ENCODE results near the gene PRKCH.

Gene PRKCH

GRCh38 chr14:61557262-61557661 lies 235.9 kb downstream of the PRKCH start:
- Histone ChIP-seq H4K20me1 (ENCODE audit: insufficient read depth, low read length, poor library complexity, severe bottlenecking) (no peaks in the 10 kb centered on the region), H3K4me2 (ENCODE audit: low read depth, low read length, poor library complexity, severe bottlenecking) (no peak overlapping the region), H2AFZ (ENCODE audit: low read length) (no peak overlapping the region), H3K9me3 (ENCODE audit: insufficient read depth, low read depth, low read length) (no peaks in the 10 kb centered on the region), H3K9ac (ENCODE audit: low read depth, low read length, poor library complexity, severe bottlenecking) (no peak overlapping the region), H3K4me3 (ENCODE audit: low read length, poor library complexity, severe bottlenecking) (no peak overlapping the region), H3K36me3 (ENCODE audit: insufficient read depth, low read length) (peaks cover 3% of the 10 kb centered on the region; the same call in 1 of the 2 replicates), H3K4me1 (ENCODE audit: insufficient read depth, low read length, poor library complexity, severe bottlenecking) (peaks cover 6% of the 10 kb centered on the region), H3K27me3 (ENCODE audit: insufficient read depth, low read length, poor library complexity, severe bottlenecking) (no peaks in the 10 kb centered on the region), H3K9me2 (replicated peaks; ENCODE audit: low read depth, low read length) (no peaks in the 10 kb centered on the region), H3K79me2 (ENCODE audit: insufficient read depth, low read length) (no peaks in the 10 kb centered on the region), H3F3A (ENCODE audit: low read depth) (no peaks in the 10 kb centered on the region)
- TF ChIP-seq CTCF (conservative IDR thresholded peaks at IDR 0.05; ENCODE audit: low read length) = no peak
- TF ChIP-seq EZH2phosphoT487 (IDR thresholded peaks at IDR 0.05; ENCODE audit: borderline replicate concordance) = no peak

GRCh38 chr14:61557854-61558253 lies 236.5 kb downstream of the PRKCH start:
- H3K9me3 ChIP-seq (ENCODE audit: insufficient read depth, low read depth, low read length) = no peaks in the 10 kb centered on the region
- H4K20me1 ChIP-seq (ENCODE audit: insufficient read depth, low read length, poor library complexity, severe bottlenecking) = no peaks in the 10 kb centered on the region
- H3K4me2 ChIP-seq (ENCODE audit: low read depth, low read length, poor library complexity, severe bottlenecking) = no peak overlapping the region
- no peaks in the 10 kb centered on the region for H3K27me3 ChIP-seq (ENCODE audit: insufficient read depth, low read length, poor library complexity, severe bottlenecking)
- no peaks in the 10 kb centered on the region for H3K9me2 ChIP-seq (replicated peaks; ENCODE audit: low read depth, low read length)
- no peaks in the 10 kb centered on the region for H3F3A ChIP-seq (ENCODE audit: low read depth)
- H3K36me3 ChIP-seq (ENCODE audit: insufficient read depth, low read length) = no peaks in the 10 kb centered on the region
- no peaks in the 10 kb centered on the region for H3K79me2 ChIP-seq (ENCODE audit: insufficient read depth, low read length)
- no peak overlapping the region for H2AFZ ChIP-seq (ENCODE audit: low read length)
- H3K4me3 ChIP-seq (ENCODE audit: low read length, poor library complexity, severe bottlenecking) = no peak overlapping the region
- TF ChIP-seq EZH2phosphoT487 (IDR thresholded peaks at IDR 0.05; ENCODE audit: borderline replicate concordance) = no peak
- no peak for TF ChIP-seq CTCF (conservative IDR thresholded peaks at IDR 0.05; ENCODE audit: low read length)
- H3K4me1 ChIP-seq (ENCODE audit: insufficient read depth, low read length, poor library complexity, severe bottlenecking) = peaks cover 6% of the 10 kb centered on the region
- no peak overlapping the region for H3K9ac ChIP-seq (ENCODE audit: low read depth, low read length, poor library complexity, severe bottlenecking)

GRCh38 chr14:61558271-61558670 lies 236.9 kb downstream of the PRKCH start:
- H3K4me1 ChIP-seq (ENCODE audit: insufficient read depth, low read length, poor library complexity, severe bottlenecking) = peaks cover 6% of the 10 kb centered on the region
- no peak overlapping the region for H2AFZ ChIP-seq (ENCODE audit: low read length)
- no peaks in the 10 kb centered on the region for H4K20me1 ChIP-seq (ENCODE audit: insufficient read depth, low read length, poor library complexity, severe bottlenecking)
- H3K79me2 ChIP-seq (ENCODE audit: insufficient read depth, low read length) = no peaks in the 10 kb centered on the region
- no peaks in the 10 kb centered on the region for H3K27me3 ChIP-seq (ENCODE audit: insufficient read depth, low read length, poor library complexity, severe bottlenecking)
- H3K9me3 ChIP-seq (ENCODE audit: insufficient read depth, low read depth, low read length) = no peaks in the 10 kb centered on the region
- no peak overlapping the region for H3K4me3 ChIP-seq (ENCODE audit: low read length, poor library complexity, severe bottlenecking)
- no peaks in the 10 kb centered on the region for H3K9me2 ChIP-seq (replicated peaks; ENCODE audit: low read depth, low read length)
- no peak overlapping the region for H3K4me2 ChIP-seq (ENCODE audit: low read depth, low read length, poor library complexity, severe bottlenecking)
- no peak overlapping the region for H3K9ac ChIP-seq (ENCODE audit: low read depth, low read length, poor library complexity, severe bottlenecking)
- H3K36me3 ChIP-seq (ENCODE audit: insufficient read depth, low read length) = no peaks in the 10 kb centered on the region
- TF ChIP-seq EZH2phosphoT487 (IDR thresholded peaks at IDR 0.05; ENCODE audit: borderline replicate concordance) (no peak), CTCF (conservative IDR thresholded peaks at IDR 0.05; ENCODE audit: low read length) (no peak)
- H3F3A ChIP-seq (ENCODE audit: low read depth) = no peaks in the 10 kb centered on the region

Data from Loucy (cell line).